Stimulated activated naive CD4-positive, alpha-beta T cell treated with Interleukin-2 at 50 U/mL for 16 hours (primary cell): ENCODE results near the gene LHFPL3.
"Not testable (repeated sequence)": the region's sequence is repeated elsewhere in the genome, so short reads cannot be mapped to it uniquely, and the experiment has no call there.

Experiments used
- DNase-seq: peaks from one replicate; lab custom pipeline; 2025; lab: John Stamatoyannopoulos, UW

Gene LHFPL3

GRCh38 chr7:104595591-104595990 is 267.2 kb downstream of the LHFPL3 start:
- DNase-seq: not testable (repeated sequence)

GRCh38 chr7:104603957-104604356 is 275.6 kb downstream of the LHFPL3 start:
- no peak for DNase-seq

GRCh38 chr7:104604706-104605105 is 276.3 kb downstream of the LHFPL3 start:
- DNase-seq: no peak

GRCh38 chr7:104621321-104621720 is 292.9 kb downstream of the LHFPL3 start:
- DNase-seq: no peak

- DNase-seq: no peak
Observed at GRCh38 chr7:104625956-104626355, 297.6 kb downstream of the LHFPL3 start.

GRCh38 chr7:104627516-104627915 is 299.1 kb downstream of the LHFPL3 start:
- no peak for DNase-seq

GRCh38 chr7:104628017-104628416 is 299.6 kb downstream of the LHFPL3 start:
- no peak for DNase-seq

GRCh38 chr7:104629408-104629807 is 301.0 kb downstream of the LHFPL3 start:
- DNase-seq: no peak

GRCh38 chr7:104640506-104640905 is 312.1 kb downstream of the LHFPL3 start:
- DNase-seq: no peak

GRCh38 chr7:104642560-104642959 is 314.2 kb downstream of the LHFPL3 start:
- DNase-seq: no peak

GRCh38 chr7:104643587-104644217 is 315.3 kb downstream of the LHFPL3 start:
- no peak for DNase-seq

GRCh38 chr7:104650991-104651640 is 322.7 kb downstream of the LHFPL3 start:
- no peak for DNase-seq

GRCh38 chr7:104652434-104652833 is 324.0 kb downstream of the LHFPL3 start:
- no peak for DNase-seq

GRCh38 chr7:104652865-104653264 is 324.5 kb downstream of the LHFPL3 start:
- DNase-seq: no peak

GRCh38 chr7:104653825-104654401 is 325.5 kb downstream of the LHFPL3 start:
- no peak for DNase-seq

- no peak for DNase-seq
Observed at GRCh38 chr7:104655592-104655991, 327.2 kb downstream of the LHFPL3 start.

GRCh38 chr7:104656467-104656866 is 328.1 kb downstream of the LHFPL3 start:
- no peak for DNase-seq

- no peak for DNase-seq
Observed at GRCh38 chr7:104657134-104657533, 328.7 kb downstream of the LHFPL3 start.

- DNase-seq: no peak
Observed at GRCh38 chr7:104661575-104661974, 333.2 kb downstream of the LHFPL3 start.

GRCh38 chr7:104664648-104665047 is 336.2 kb downstream of the LHFPL3 start:
- no peak for DNase-seq

- DNase-seq: no peak
Observed at GRCh38 chr7:104677587-104677986, 349.2 kb downstream of the LHFPL3 start.

GRCh38 chr7:104679085-104679484 is 350.7 kb downstream of the LHFPL3 start:
- no peak for DNase-seq

GRCh38 chr7:104686286-104686685 is 357.9 kb downstream of the LHFPL3 start:
- DNase-seq: no peak

- DNase-seq: no peak
Observed at GRCh38 chr7:104694710-104695109, 366.3 kb downstream of the LHFPL3 start.
